NCI-H2196 (cell line): ENCODE measurements around the gene KRT17.
A peak's percentile ranks its signal among the peaks of the same experiment; 100 is the strongest.

ENCODE experiments used
- DNase-seq: peaks from one replicate; lab custom pipeline; 2025; ENCODE audit not compliant: unreplicated experiment; lab: John Stamatoyannopoulos, UW

KRT17 gene

GRCh38 chr17:41624208-41625101 is at the start of gene KRT17:
Gene KRT17, minus strand, starts transcription at chr17:41624575. Its CDS starts 66 bp downstream, at chr17:41624509.
- no peak for DNase-seq

- no peak for DNase-seq
Observed at GRCh38 chr17:41672153-41672552, 47.8 kb upstream of the KRT17 start.

- DNase-seq, result no peak
Observed at GRCh38 chr17:41667280-41668041, 43.1 kb upstream of the KRT17 start.

- peak; percentile 61 for DNase-seq
Observed at GRCh38 chr17:41666708-41667279, 42.4 kb upstream of the KRT17 start.

GRCh38 chr17:41666237-41666641 is 41.9 kb upstream of the KRT17 start:
- no peak for DNase-seq

GRCh38 chr17:41665566-41666236 is 41.3 kb upstream of the KRT17 start:
- peak; percentile 69 for DNase-seq

GRCh38 chr17:41664587-41665565 is 40.5 kb upstream of the KRT17 start:
- DNase-seq, result no peak

- no peak for DNase-seq
Observed at GRCh38 chr17:41664172-41664457, 39.7 kb upstream of the KRT17 start.

- DNase-seq, result no peak
Observed at GRCh38 chr17:41663451-41664171, 39.2 kb upstream of the KRT17 start.

- no peak for DNase-seq
Observed at GRCh38 chr17:41660221-41660711, 35.9 kb upstream of the KRT17 start.

GRCh38 chr17:41659427-41660212 is 35.2 kb upstream of the KRT17 start:
- DNase-seq, result no peak

- no peak for DNase-seq
Observed at GRCh38 chr17:41658846-41659245, 34.5 kb upstream of the KRT17 start.

GRCh38 chr17:41657936-41658335 is 33.6 kb upstream of the KRT17 start:
- no peak for DNase-seq

- no peak for DNase-seq
Observed at GRCh38 chr17:41657176-41657754, 32.9 kb upstream of the KRT17 start.

GRCh38 chr17:41656249-41657023 is 32.1 kb upstream of the KRT17 start:
- no peak for DNase-seq

- DNase-seq, result no peak
Observed at GRCh38 chr17:41655611-41656111, 31.3 kb upstream of the KRT17 start.
